ENCODE data around the gene DBH.

Gene DBH

GRCh38 chr9:133604856-133605255 lies 31.3 kb upstream of the DBH start:
- no peak for DNase-seq (ENCODE audit: low spot score)

GRCh38 chr9:133605446-133605845 lies 30.7 kb upstream of the DBH start:
- no peak for DNase-seq (ENCODE audit: low spot score)

GRCh38 chr9:133605856-133606707 lies 30.1 kb upstream of the DBH start:
- DNase-seq (ENCODE audit: low spot score): no peak

GRCh38 chr9:133606708-133607025 lies 29.5 kb upstream of the DBH start:
- no peak for DNase-seq (ENCODE audit: low spot score)

- DNase-seq (ENCODE audit: low spot score): no peak
Observed at GRCh38 chr9:133607381-133607780, 28.8 kb upstream of the DBH start.

GRCh38 chr9:133607976-133608375 lies 28.2 kb upstream of the DBH start:
- DNase-seq (ENCODE audit: low spot score): no peak

GRCh38 chr9:133608382-133608781 lies 27.8 kb upstream of the DBH start:
- DNase-seq (ENCODE audit: low spot score): no peak

GRCh38 chr9:133608889-133609288 lies 27.3 kb upstream of the DBH start:
- DNase-seq (ENCODE audit: low spot score): no peak

- no peak for DNase-seq (ENCODE audit: low spot score)
Observed at GRCh38 chr9:133609311-133610098, 26.7 kb upstream of the DBH start, which contains the start of gene FAM163B. TSS of gene FAM163B (minus strand) at chr9:133609389. CDS start at chr9:133580223, 29,166 bp downstream.

- no peak for DNase-seq (ENCODE audit: low spot score)
Observed at GRCh38 chr9:133610845-133611244, 25.3 kb upstream of the DBH start.

GRCh38 chr9:133612051-133612450 lies 24.1 kb upstream of the DBH start:
- no peak for DNase-seq (ENCODE audit: low spot score)

GRCh38 chr9:133612816-133613215 lies 23.3 kb upstream of the DBH start:
- DNase-seq (ENCODE audit: low spot score): no peak

GRCh38 chr9:133613432-133613831 lies 22.7 kb upstream of the DBH start:
- no peak for DNase-seq (ENCODE audit: low spot score)

- no peak for DNase-seq (ENCODE audit: low spot score)
Observed at GRCh38 chr9:133614056-133614455, 22.1 kb upstream of the DBH start.

GRCh38 chr9:133614678-133615077 lies 21.5 kb upstream of the DBH start:
- no peak for DNase-seq (ENCODE audit: low spot score)

GRCh38 chr9:133615186-133615585 lies 21.0 kb upstream of the DBH start:
- DNase-seq (ENCODE audit: low spot score): no peak

GRCh38 chr9:133615606-133616188 lies 20.5 kb upstream of the DBH start:
- DNase-seq (ENCODE audit: low spot score): no peak

- DNase-seq (ENCODE audit: low spot score): no peak
Observed at GRCh38 chr9:133616643-133617405, 19.3 kb upstream of the DBH start.

- DNase-seq (ENCODE audit: low spot score): no peak
Observed at GRCh38 chr9:133618726-133619125, 17.4 kb upstream of the DBH start.

GRCh38 chr9:133619791-133620190 lies 16.4 kb upstream of the DBH start:
- no peak for DNase-seq (ENCODE audit: low spot score)

GRCh38 chr9:133621725-133622267 lies 14.4 kb upstream of the DBH start:
- no peak for DNase-seq (ENCODE audit: low spot score)

GRCh38 chr9:133622555-133622954 lies 13.6 kb upstream of the DBH start:
- no peak for DNase-seq (ENCODE audit: low spot score)
